ENCODE measurements around the gene PUSL1.

Gene PUSL1

GRCh38 chr1:1342584-1343115 is 34.3 kb downstream of the PUSL1 start:
- intact Hi-C loops (cut with DNase I): no loop called here
- no peak for DNase-seq

GRCh38 chr1:1343811-1344421 is 35.5 kb downstream of the PUSL1 start:
- DNase-seq: no peak
- intact Hi-C loops (cut with DNase I): no loop called here

DNA sequence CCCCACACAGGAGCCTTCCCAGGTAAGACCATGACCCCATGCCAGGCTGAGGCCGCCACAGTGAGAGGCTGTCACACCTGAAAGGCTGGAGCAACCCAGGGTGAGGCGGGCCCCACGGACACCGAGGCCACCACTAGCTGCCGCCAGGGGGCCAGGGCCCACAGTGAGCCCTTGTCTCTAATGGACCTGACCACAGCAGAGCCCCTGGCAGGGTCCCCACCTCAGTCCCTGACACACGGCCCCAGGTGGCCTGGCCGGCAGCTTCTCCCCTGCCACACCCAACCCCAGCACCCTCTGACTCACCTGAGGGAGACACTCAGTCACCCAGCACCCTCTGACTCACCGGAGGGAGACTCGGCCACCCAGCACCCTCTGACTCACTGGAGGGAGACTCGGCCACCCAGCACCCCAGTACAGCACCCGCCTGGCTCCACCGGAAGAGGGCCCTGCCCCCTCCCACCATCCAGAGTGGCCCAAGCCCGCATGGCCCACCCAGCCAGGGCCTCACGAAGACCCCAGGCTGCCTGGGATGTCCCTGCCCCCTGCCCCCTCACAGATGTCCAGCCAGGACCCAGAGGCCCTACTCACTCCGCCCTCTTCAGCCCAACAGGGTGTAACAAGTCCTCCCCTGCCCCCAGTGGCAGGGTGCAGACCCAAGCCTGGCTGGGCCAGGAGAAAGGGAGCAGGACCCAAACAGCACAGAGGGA is 36.4 kb downstream of the PUSL1 start:
- DNase-seq: peak in 2 of 42 donors; percentile 25 to 60
- intact Hi-C loops (cut with DNase I): no loop called here

DNA sequence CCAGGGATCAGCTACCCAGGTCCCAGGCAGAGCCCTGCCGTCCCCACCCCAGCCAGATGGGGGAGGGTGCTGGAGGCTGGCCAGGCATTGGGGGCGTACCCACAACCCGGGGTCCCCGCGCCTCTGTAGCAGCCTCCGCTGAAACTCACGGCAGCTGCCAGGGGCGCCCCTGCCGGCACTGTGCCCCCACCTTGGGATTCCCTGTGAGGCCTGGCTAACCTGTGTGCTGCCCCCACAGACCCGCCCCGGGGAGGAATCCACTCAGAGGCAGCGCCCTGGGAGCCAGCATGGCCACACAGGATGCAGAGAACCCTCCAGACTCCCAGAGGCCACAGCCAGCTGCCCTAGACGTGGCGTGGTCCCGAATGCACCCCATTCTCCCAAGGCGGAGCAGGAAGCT is 37.0 kb downstream of the PUSL1 start:
- intact Hi-C loops (cut with DNase I): no loop called here

GRCh38 chr1:1345860-1346500 is 37.6 kb downstream of the PUSL1 start:
- peak in 14 of 42 donors; percentile 9 to 73 (median 48) for DNase-seq
- intact Hi-C loops (cut with DNase I): no loop called here

More for the DNA sequence above, 37.0 kb downstream of the PUSL1 start:
- no peak for DNase-seq

DNA sequence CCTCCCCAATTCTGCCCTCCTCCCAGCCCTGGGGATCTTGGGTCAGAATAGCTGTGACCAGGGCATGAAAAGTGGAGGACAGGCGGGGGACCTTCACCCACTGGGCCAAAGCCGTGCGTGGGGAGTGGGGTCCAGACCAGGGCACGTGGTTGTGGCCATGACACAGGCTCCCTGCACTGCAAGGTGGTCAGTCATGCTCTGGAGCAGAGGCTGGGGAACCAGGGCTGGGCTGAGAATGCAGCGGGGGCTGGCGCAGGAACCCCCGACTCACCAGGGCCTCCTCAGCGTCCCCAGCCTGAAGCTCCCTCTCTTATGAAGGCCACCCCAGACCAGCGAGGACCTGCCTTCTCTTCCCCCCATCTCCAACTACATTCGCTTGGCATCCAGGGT is 38.1 kb downstream of the PUSL1 start:
- intact Hi-C loops (cut with DNase I): no loop called here

GRCh38 chr1:1347026-1347595 is 38.7 kb downstream of the PUSL1 start:
- peak in 1 of 42 donors; percentile 23 for DNase-seq
- intact Hi-C loops (cut with DNase I): no loop called here

More for the DNA sequence above, 38.1 kb downstream of the PUSL1 start:
- DNase-seq: no peak

DNA sequence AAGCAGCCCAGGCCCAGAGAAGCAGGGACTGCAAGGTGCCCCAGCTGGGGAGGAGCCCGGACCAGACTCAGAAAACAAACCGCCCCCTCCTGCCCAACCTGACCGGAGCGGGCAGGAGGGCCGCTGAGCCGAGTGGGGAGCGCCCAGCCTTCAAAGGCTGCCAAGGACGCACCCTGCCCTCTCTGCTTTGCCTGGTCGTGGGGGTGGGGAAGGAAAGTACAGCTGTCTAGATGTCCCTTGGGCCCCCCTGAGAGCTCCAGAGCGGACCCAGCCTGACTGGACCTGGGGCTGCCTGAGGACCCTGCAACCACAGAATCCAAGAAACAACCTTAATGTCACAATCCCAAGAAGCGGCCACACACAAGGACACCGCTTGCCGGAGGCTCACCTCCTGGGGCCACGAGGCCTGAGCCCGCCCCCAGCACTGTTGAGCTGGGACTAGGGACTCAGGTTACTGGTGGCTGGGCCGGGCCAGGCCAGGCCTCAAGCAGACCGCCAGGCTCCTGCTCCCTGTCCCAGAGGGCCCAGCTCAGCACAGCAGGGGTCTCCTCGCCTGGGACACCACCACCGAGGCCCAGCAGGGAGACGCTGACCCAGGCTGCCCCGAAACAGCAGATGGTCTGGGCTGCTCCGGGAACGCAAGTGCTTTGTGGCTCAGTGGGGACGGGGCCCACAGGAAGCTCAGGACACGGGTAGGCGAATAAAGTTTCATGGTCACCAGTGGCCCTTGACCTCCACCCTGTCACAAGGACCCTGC is 39.4 kb downstream of the PUSL1 start:
- peak in 1 of 42 donors; percentile 22 for DNase-seq
- intact Hi-C loops (cut with DNase I): no loop called here

DNA sequence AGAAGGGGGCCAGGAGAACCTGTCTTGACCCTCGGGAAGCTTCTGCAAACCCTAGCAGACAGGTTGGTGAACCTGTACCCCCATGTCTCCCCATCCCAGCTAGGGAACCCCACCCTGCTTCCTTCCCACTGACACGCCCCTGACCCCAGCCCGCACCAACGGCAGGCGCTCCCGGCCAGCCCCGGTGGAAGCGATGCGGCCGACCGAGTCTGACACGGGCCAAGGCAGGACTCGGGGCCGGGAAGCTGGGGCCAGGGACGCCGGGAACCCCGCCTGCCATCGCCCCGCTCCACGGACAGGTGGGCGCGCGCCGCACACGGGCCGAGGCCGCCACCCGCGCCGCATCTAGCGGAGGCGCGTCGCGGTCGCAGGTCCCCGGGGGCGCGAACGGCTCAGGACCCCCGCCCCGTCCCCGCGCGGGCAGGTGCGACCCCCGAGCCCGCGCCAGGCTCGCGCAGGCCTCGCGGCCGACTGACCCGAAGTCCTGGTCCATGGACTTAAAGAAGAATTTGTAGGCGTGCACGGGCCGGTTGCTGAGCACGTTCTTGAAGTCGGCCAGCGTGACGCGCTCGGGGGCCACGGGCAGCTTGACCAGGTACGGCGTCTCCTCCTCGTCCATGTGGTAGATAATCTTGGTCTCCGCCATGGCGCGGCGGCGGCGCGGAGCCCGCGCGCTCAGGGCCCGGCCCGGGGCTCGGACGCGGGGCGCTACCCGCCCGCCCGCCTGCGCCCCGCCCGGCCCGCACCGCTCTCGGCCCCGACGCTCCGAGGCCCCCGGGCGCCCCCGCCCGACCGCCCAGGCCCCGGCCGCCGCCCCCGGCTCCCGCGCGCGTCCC is 40.2 kb downstream of the PUSL1 start:
- intact Hi-C loops (cut with DNase I): no loop called here
- DNase-seq: peak in 5 of 42 donors; percentile 18 to 52 (median 32)

DNA sequence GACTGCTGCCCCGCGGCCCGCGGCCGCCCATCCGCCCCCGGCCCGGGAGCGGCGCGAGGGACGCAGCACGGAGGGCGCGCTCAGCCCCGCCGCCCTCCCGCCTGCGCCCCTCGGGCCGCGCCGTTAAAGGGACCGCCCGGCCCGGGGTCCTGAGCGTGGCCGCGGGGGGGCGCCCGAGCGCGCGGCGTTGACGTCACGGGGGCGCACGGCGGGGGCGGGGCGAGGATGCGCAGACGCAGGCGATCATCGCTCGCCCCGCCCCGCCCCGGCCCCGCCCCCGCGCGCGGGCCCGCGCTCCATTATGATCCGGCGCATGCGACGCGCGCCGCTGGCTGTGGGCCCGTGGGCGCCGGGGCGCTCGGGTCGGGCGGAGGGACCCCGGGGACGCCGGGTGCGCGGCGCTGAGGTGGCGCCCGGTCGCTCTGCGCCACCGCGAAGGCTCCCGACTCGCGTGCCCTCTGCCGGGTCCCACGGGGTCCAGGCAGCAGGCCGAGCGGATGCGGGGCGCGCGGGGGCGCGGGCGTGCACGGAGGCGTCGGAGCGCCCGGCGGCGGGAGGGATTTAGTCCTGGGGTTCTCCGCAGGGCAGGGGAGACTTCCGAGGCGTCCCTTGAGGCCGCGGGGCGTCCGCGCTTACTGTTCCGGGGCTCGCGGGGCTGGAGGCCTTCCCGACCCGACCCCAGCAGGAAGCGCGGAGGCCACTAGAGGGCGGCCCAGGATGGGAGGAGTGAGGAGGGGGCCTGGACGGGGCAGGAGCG is 41.0 kb downstream of the PUSL1 start, which contains the start of gene DVL1:
TSS of gene DVL1 (minus strand) at position 163 of the 757 bp plus-strand sequence. CDS start 353 bp downstream, outside the sequence.
- DNase-seq: peak in 39 of 42 donors; percentile 27 to 82 (median 62)
- intact Hi-C loops (cut with DNase I): no loop called here

DNA sequence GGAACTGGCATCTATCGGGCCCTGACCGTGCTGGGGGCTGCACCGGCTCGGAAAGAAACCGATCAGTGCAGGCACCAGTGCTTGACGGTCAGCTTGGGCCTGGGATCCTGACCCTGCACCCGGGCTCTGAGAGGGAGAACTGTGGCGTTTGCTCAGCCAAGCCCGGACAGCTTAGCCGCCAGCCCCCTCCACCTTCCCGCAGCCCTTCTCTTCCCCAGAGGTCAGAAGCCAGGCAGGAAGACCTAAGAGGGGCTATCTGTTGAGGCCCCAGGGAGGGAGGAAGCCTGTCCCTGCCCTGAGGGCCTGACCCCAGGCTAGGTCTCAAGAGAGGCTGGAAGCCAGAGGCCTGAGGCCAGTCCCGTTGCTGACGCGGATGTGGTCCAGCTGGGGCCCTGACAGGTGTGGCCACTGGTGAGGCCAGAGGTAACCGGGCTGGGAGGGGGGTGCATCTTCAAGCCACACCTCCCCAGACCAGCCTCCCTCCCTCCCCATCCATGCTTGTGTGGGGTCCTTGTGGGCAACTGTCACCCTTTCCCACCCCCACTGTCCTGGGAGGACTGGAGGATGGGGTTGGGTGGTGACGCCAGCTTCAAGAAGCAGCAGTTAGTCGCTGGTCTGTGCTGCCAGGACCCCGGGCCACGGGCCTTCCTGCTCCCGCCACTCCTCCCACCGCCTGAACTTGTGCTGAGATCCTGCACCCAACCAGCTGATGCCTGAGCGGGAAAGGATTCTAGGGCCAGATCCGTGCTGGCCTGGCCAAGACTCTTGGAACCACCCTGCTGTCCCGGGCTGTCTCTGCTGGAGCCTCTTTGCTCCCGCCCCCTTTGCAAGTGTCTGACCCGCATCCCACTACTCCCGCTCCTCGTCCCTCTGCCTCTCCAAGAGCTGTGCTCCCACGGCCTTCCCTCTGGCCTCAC is 43.4 kb downstream of the PUSL1 start:
- peak in 1 of 42 donors; percentile 1 for DNase-seq
- intact Hi-C loops (cut with DNase I): no loop called here

GRCh38 chr1:1352786-1353388 is 44.5 kb downstream of the PUSL1 start:
- intact Hi-C loops (cut with DNase I): no loop called here
- DNase-seq: peak in 1 of 42 donors; percentile 22

DNA sequence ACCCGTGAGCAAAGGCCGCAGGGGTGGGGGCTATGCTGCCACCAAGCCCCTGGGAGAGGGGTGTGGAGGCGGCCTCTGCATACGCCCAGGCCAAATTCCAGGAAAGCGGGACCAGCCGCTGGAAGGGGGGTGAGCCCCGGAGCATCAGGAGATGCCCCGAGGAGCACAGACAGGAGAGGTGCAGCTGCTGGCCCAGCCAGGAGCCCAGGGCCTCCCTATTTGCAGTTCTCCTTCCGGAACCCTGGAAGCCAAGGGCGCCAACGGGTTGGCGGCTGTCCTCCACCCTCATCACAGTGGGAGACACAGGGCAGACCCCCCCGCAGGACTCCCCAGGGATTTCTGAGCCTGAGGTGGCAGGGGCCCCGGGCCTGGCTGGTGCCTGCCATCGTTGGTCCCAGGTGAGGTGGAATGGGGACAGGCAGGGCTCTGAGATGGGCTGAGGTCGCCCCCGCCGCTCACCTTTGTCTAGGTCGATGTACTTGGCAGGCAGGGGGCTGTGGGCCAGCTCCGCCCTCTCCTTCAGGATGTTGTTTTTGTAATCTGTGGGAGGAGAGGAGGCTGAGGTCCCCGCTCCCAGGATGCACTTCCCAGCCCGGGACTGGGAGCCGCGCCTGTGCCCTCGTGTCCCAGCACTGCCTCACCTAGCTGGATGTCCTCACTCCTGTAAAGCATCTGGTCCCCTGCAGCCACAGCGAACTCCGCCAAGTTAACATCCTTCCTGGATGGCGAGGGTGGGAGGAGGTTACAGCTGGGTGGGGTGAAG is 45.2 kb downstream of the PUSL1 start:
- DNase-seq: peak in 2 of 42 donors; percentile 3 to 23
- intact Hi-C loops (cut with DNase I): no loop called here

GRCh38 chr1:1354271-1355247 is 46.2 kb downstream of the PUSL1 start:
- DNase-seq: peak in 2 of 42 donors; percentile 6 to 23

More at GRCh38 chr1:1354271-1355247, 46.2 kb downstream of the PUSL1 start:
- intact Hi-C loops (cut with DNase I): no loop called here
